HG02642 (cell line): ENCODE results near the gene FCHO2.

ENCODE experiments used
- ATAC-seq: cut with Tn5 transposase; IDR thresholded peaks from one replicate; pipeline ENCODE4 v1.9.1; 2021; ENCODE audit warnings: mild to moderate bottlenecking; ENCODE audit not compliant: unreplicated experiment, poor library complexity

Gene FCHO2

GRCh38 chr5:73130811-73131210, 175.0 kb downstream of the FCHO2 start:
- no peak for ATAC-seq

DNA sequence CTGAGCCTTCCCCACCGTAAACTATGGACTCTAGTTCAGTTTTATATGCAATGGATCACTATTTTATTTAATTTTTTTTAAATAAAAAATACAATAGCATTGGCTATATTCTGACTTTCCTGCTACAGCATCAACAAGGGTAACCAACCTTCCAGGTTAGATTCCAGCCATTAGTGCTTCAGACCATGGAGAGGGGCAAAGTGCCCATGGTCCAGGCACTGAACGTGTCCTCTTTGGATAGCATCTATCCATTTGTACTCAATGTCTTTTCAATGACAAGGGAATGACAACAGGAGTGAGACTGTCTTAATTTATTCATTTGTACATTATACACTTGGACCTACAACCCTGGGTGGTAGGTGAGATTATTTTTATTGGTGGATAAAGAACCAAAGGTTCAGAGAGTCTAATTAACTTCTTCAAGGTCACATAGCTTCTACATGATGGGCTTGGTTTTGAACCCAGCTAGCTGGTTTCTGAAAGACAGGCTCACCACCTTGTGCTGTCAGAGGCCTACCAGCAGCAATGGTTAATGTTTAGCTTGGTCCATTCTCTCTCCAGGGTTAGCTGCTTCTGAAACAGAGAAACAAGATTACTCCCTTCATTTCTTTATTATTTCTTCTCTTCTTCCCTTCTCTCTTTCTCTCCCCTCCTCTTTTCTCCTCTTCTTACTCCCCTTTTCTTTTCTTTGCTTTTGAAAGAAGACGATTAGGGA, 176.0 kb downstream of the FCHO2 start:
- ATAC-seq: no peak

DNA sequence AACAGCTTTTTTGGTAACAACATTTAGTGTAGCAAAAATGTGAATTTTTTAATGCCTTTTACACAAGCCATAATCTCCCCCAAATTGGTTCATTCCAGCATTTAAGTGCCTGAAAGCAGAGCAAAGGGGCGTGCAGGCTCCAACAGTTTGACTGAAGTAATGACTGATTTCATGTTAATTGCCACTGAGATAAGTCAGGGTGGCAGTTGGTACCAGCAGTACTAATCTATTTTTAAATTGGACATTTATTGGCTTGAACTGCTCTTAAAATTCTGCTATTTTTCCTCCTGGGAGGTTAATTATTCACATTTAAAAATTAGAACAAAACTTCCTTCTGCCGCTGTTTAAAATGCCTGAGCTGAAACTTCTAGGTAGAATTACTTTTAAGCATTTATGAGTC, 176.9 kb downstream of the FCHO2 start:
- ATAC-seq: no peak

DNA sequence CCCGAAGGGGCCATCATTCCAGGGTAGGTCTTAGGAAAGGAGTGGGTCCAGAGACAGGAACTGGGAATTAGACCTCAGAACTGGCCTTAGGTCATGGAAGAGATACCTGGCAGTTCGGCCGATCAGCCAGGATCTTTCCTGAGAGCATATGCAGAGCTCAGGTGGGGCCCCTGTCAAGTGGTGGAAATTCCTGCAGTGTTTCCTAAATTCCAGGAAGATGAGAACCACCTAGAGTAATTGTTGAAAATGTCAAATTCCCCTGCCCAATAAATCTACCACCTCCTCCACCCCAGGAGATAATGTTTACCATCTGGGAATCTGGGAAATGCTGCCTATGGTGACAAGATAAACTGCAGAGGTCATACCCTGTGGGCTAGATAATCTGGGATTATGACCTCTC, 179.2 kb downstream of the FCHO2 start:
- no peak for ATAC-seq

- no peak for ATAC-seq
These were observed 179.7 kb downstream of the FCHO2 start for GRCh38 chr5:73135429-73136054.

DNA sequence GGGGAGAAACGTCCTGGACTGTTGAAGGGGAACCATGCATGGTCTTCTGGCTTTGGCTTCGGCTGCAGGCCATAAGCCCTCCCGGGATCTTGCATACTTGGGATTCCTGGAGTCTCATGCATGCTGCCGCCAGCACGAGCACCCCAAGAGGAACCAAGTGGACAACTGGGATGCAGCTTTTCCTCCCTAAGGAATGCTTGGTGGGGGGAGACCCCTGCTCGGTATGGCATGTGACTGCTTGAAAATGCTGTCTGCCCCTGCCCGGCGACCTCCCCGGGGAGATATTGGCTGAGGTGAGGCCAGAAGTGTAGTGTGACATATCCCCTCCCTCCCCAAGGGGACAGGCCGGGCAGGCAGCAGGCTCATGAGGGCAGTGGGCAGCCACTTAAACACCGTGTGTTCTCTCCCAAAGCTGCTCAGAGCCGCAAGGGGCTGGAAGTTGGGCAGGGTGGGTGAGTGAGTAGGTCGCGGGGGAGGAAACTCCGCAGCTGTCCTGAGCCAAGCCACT, 180.3 kb downstream of the FCHO2 start:
- no peak for ATAC-seq

DNA sequence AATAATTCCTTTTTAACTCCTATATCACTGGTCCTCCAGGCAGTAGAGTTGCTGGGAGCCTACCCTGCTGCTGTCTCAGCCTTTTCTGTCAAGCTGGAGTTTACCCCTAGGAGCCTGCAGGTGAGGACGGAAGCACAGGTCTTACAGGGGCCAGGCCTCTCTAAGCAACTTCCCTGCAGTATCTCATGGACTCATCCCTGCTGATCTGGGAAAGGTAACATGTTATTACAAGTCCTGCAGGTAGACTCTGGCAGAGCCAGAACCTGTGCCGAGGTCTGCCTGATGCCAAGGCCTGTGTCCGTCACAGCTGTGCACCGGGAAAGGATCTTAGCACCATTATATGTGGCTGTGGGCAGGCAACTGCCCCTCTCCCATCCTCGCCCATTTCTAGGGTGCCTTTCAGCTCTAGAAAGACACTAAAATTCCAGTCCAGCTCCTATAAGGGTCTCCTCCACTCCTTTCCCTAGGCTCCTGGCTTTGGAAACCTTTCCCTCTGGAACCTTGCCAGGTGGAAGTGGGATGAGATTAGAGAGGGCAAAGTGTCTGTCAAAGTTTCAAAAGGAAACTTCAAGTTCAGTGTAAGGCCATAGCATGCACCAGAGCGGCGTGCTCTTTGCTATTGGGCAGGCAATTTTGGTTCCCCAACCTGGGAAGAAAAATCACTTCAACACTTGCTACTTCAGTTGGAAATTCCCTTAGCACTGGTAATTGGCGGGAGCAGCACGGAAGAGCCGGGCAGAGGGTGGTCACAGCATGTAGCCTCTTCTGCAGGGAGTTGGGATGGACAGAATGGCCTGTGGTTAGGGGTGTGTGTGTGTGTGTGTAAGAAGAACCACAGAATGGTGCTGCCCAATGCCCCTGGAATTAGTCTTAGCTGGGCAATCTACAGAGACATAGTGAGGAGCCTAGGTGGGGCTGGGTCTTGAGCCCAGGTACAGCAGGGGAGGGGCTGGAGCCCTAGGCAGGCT, 182.0 kb downstream of the FCHO2 start:
- ATAC-seq: no peak

DNA sequence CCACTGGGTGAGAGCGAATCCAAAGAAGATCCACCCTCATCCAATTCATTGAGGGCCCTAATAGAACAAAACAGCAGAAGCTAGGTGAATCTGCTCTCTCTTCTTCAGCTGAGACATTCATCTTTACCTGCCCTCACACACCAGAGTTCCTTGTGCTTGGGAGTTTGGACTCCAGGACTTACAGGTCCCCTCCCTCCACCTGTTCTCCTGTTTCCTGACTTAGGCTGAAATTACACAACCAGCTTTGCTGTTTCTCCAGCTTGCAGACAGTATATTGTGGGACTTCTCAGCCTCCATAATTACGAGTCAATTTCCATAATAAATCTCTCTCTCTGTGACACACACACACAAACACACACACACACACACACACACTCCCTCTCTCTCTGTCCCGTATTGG, 183.6 kb downstream of the FCHO2 start:
- no peak for ATAC-seq
